Neural crest cell (in vitro differentiated cells): Measurements from ENCODE around the gene CDKAL1. TPM values are rescaled to one million over a fixed set of nuclear protein-coding genes. Genes with fewer than 3 reads are reported as not detected.

Experiments
- DNase-seq: peaks from one replicate; pipeline ENCODE4 v3.0.0; 2021; ENCODE audit warnings: low read depth, mixed read lengths, low spot score
- H3K27ac Mint-ChIP-seq: one replicate; pipeline ENCODE4 v1.8.0; 2021; ENCODE audit warnings: mild to moderate bottlenecking, mixed read lengths; ENCODE audit not compliant: unreplicated experiment
- H3K27me3 Mint-ChIP-seq: 2 replicates; pipeline ENCODE4 v1.8.0; 2021; ENCODE audit warnings: low read depth, mild to moderate bottlenecking, mixed read lengths
- H3K36me3 Mint-ChIP-seq: 2 replicates; pipeline ENCODE4 v1.8.0; 2021; ENCODE audit warnings: low read depth, mild to moderate bottlenecking, mixed read lengths
- H3K4me1 Mint-ChIP-seq: 2 replicates; pipeline ENCODE4 v1.8.0; 2021; ENCODE audit warnings: mixed read lengths
- H3K4me3 Mint-ChIP-seq: one replicate; pipeline ENCODE4 v1.8.0; 2021; ENCODE audit warnings: mild to moderate bottlenecking, mixed read lengths
- H3K9me3 Mint-ChIP-seq: 2 replicates; pipeline ENCODE4 v1.8.0; 2021; ENCODE audit warnings: mixed read lengths
- total RNA-seq: library from RNA; stranded (reverse); gene quantifications from 2 replicates; pipeline ENCODE4 v1.2.1, GENCODE V29; 2021
- TF ChIP-seq, protein P1 (sequence below): fragments of 200-600 bp; sonication (generic); conservative IDR thresholded peaks from 2 replicates; pipeline ENCODE4 v1.5.0; 2021; ENCODE audit warnings: antibody characterized with exemption, mild to moderate bottlenecking

CDKAL1 gene
- total RNA-seq, 1 donor from 2014 or later: 25.4 TPM

DNA sequence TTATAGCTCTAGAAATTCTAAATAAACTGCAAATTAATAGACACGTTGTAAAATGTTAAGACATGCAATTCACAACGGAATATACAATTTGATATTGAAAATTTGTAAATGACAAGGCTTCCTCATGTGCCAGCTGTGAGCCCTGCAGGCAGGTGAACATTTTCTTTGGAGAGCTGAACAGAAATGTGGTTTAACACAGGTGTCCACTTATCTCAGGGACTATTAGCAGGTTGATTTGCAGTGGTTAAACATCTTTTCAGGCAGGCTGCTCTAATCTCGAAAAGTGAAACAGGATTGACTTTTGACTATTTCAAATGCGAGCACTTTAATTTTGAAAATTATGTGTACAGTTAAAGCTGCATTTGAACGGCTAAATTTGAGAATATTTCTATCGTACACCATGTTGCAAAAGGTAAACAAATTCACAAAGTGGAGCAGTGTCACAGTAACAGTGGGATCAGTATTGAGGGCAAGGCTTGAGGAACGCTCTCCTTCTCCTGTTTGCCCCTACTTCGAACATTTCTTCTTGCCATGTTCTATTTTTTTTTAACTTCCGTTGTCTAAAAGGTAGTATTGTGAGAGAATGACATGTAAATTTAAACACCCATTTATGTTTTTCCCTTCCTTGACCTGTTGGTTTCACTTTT, 210.8 kb downstream of the CDKAL1 start:
- no peak overlapping the region for H3K4me3 Mint-ChIP-seq
- H3K36me3 Mint-ChIP-seq: peaks cover 14% of the 10 kb centered on the region
- TF ChIP-seq, protein P1, sequence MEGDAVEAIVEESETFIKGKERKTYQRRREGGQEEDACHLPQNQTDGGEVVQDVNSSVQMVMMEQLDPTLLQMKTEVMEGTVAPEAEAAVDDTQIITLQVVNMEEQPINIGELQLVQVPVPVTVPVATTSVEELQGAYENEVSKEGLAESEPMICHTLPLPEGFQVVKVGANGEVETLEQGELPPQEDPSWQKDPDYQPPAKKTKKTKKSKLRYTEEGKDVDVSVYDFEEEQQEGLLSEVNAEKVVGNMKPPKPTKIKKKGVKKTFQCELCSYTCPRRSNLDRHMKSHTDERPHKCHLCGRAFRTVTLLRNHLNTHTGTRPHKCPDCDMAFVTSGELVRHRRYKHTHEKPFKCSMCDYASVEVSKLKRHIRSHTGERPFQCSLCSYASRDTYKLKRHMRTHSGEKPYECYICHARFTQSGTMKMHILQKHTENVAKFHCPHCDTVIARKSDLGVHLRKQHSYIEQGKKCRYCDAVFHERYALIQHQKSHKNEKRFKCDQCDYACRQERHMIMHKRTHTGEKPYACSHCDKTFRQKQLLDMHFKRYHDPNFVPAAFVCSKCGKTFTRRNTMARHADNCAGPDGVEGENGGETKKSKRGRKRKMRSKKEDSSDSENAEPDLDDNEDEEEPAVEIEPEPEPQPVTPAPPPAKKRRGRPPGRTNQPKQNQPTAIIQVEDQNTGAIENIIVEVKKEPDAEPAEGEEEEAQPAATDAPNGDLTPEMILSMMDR: no peak
- peaks cover 9% of the 10 kb centered on the region for H3K9me3 Mint-ChIP-seq
- no peak for DNase-seq
- no peaks in the 10 kb centered on the region for H3K27me3 Mint-ChIP-seq
- H3K27ac Mint-ChIP-seq: no peak overlapping the region
- no peaks in the 10 kb centered on the region for H3K4me1 Mint-ChIP-seq

DNA sequence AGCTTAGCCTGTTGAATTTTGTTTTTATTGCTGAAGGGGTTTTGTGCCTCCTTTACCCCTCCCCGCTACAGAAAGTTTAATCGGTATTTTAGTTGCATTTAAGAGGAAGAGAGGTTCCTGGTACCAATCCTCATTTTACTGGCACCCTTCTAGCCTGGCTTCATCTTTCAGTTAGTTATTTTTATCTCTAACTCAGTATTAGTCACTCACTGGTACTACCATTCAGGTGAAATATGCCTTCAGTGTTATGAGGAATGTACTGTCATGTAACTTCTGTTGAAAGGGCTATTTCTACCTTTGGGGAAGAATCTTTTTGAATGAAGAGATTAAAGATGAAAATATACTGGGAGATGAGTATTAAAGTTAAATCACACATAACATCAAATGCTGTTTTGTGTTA, 211.8 kb downstream of the CDKAL1 start:
- Mint-ChIP-seq H3K4me3 (no peak overlapping the region), H3K9me3 (peaks cover 9% of the 10 kb centered on the region), H3K27me3 (no peaks in the 10 kb centered on the region), H3K27ac (no peak overlapping the region), H3K36me3 (peaks cover 16% of the 10 kb centered on the region), H3K4me1 (no peaks in the 10 kb centered on the region)
- TF ChIP-seq, protein P1: no peak
- no peak for DNase-seq

DNA sequence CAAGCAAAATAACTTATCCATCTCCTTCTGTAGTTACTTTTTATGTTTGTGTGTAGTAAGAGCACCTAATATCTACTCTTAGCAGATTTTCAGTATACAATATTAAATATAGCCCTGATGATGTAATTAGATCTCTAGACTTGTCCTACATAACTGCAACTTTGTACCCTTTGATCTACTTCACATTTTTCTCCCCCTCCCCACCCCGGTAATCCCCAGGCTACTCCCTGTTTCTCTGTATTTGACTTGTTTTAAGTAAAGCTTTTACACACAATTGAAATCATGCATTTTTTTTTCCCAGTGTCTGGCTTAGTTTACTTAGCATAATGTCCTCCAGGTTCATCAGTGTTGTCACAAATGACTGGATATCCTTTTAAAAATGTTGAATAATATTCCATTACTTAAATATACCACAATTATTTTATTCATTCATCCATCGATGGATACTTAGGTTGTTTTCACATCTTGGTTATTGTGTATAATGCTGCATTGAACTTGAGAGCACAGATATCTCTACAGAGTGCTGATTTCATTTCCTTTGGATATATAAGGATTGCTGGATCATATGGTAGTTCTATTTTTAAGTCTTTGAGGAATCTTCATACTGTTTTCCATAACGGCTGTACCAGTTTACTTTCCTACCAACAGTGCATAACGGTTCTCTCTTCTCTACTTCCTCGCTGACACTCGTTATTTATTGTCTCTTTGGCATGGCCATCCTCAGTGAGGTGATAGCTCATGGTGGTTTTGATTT, 212.7 kb downstream of the CDKAL1 start:
- no peak overlapping the region for H3K27ac Mint-ChIP-seq
- H3K27me3 Mint-ChIP-seq: no peaks in the 10 kb centered on the region
- H3K4me1 Mint-ChIP-seq: no peaks in the 10 kb centered on the region
- TF ChIP-seq, protein P1: no peak
- H3K4me3 Mint-ChIP-seq: no peak overlapping the region
- no peak for DNase-seq
- peaks cover 7% of the 10 kb centered on the region for H3K36me3 Mint-ChIP-seq
- H3K9me3 Mint-ChIP-seq: peaks cover 1% of the 10 kb centered on the region

DNA sequence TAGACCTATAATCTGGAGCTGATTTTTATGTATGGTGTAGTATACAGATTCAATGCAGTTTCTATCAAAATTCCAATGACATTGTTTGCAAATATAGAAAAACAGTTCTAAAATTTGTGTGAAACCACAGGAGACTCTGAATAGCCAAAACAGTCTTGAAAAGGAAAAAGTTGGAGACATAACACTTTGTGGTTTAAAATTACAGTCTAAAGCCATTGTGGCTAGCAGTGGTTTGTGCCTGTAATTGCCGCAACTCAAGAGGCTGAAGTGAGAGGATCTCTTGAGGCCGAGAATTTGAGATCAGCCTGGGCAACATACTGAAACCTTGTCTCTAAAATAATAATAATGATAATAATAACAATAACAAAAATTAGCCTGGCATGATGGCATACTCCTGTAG, 213.7 kb downstream of the CDKAL1 start:
- peaks cover 8% of the 10 kb centered on the region for H3K36me3 Mint-ChIP-seq
- TF ChIP-seq, protein P1: no peak
- H3K4me3 Mint-ChIP-seq: no peak overlapping the region
- H3K4me1 Mint-ChIP-seq: no peaks in the 10 kb centered on the region
- no peaks in the 10 kb centered on the region for H3K27me3 Mint-ChIP-seq
- no peak overlapping the region for H3K27ac Mint-ChIP-seq
- H3K9me3 Mint-ChIP-seq: no peaks in the 10 kb centered on the region
- DNase-seq: no peak

DNA sequence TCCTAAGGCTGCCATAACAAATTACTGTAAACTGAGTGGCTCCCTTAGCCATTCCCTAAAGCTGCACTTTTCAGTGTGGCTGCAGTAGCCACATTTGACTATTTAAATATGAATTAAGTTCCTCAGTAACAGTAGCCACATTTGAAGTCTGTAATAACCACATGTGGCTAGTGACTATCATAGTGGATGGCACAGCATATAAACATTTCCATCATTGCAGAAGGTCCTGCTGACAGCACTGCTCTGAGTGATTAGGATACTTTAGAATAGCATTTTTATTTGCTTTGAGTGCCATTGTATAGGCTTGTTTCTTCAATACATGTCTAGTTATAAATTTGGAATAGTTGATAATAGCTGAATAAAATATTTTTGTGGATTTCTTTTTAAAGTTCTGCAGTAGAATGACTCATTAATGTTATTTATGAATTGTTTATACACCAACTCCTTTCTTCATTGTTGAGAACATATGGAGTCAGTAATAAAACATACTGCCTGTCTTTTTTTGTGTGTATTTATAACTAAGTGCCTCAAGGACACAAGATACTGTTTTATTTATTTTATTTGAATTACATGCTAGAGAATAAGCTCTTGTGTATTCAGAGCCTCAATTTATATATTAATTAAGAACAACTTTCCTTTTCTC, 217.2 kb downstream of the CDKAL1 start:
- no peak for DNase-seq
- Mint-ChIP-seq H3K4me3 (no peak overlapping the region), H3K36me3 (peaks cover 18% of the 10 kb centered on the region), H3K4me1 (no peaks in the 10 kb centered on the region), H3K27ac (no peak overlapping the region), H3K27me3 (no peaks in the 10 kb centered on the region), H3K9me3 (peaks cover 5% of the 10 kb centered on the region)
- TF ChIP-seq, protein P1: no peak
